Neuronal stem cell (in vitro differentiated cells): ENCODE measurements around the gene MRPL12.
A peak's percentile ranks its signal among the peaks of the same experiment; 100 is the strongest.

Source experiments
- DNase-seq: peaks from one replicate; pipeline ENCODE4 v3.0.0-alpha.2; 2013; ENCODE audit warnings: low spot score
- H2AFZ ChIP-seq: one replicate; pipeline ENCODE4 v1.6.1; 2013; ENCODE audit warnings: mild to moderate bottlenecking, low read length, inconsistent platforms
- H2AK5ac ChIP-seq: 2 replicates; pipeline ENCODE4 v1.6.1; 2013; ENCODE audit warnings: low read depth, mild to moderate bottlenecking, inconsistent platforms, low read length, moderate library complexity, mixed read lengths
- H2BK120ac ChIP-seq: 2 replicates; pipeline ENCODE4 v1.6.1; 2013; ENCODE audit warnings: low read depth, mild to moderate bottlenecking, inconsistent platforms, low read length, moderate library complexity, mixed read lengths
- H2BK12ac ChIP-seq: one replicate; pipeline ENCODE4 v1.6.1; 2013; ENCODE audit warnings: low read length, inconsistent platforms
- H2BK15ac ChIP-seq: 2 replicates; pipeline ENCODE4 v1.6.1; 2013; ENCODE audit warnings: mild to moderate bottlenecking, low read length, inconsistent platforms, mixed read lengths
- H2BK5ac ChIP-seq: one replicate; pipeline ENCODE4 v1.6.1; 2013; ENCODE audit warnings: inconsistent platforms, mild to moderate bottlenecking, low read length, moderate library complexity
- H3K14ac ChIP-seq: one replicate; pipeline ENCODE4 v1.6.1; 2013; ENCODE audit warnings: low read length, inconsistent platforms
- H3K18ac ChIP-seq: 2 replicates; pipeline ENCODE4 v1.6.1; 2013; ENCODE audit warnings: low read length, inconsistent platforms
- H3K23ac ChIP-seq: 2 replicates; pipeline ENCODE4 v1.6.1; 2013; ENCODE audit warnings: low read depth, mild to moderate bottlenecking, mixed read lengths, low read length, inconsistent platforms; ENCODE audit not compliant: poor library complexity
- H3K27ac ChIP-seq: replicated peaks from 3 replicates; pipeline ENCODE4 v1.5.1; 2013; ENCODE audit warnings: low read length, inconsistent platforms
- H3K27me3 ChIP-seq, 3 experiments: 2 replicates each; pipeline ENCODE4 v1.6.1; 2013; ENCODE audit warnings: low read length in 3 of 3, mild to moderate bottlenecking in 2 of 3, inconsistent platforms in 1 of 3, low read depth in 1 of 3, mixed read lengths in 1 of 3, moderate library complexity in 1 of 3; ENCODE audit not compliant: control insufficient read depth in 3 of 3, insufficient read depth in 3 of 3
- H3K36me3 ChIP-seq, 2 donors: replicated peaks in 1 of 2; 2 replicates each; pipeline ENCODE4 v1.6.1; 2013; ENCODE audit warnings: low read length in 2 of 2; ENCODE audit not compliant: control insufficient read depth in 2 of 2, insufficient read depth in 2 of 2
- H3K4ac ChIP-seq: 2 replicates; pipeline ENCODE4 v1.6.1; 2013; ENCODE audit warnings: inconsistent platforms, mild to moderate bottlenecking, low read length, moderate library complexity
- H3K4me1 ChIP-seq, 2 donors: 1 replicate in 1 of 2; 2 replicates in 1 of 2; pipeline ENCODE4 v1.6.1; 2013; ENCODE audit warnings: low read length in 2 of 2, low read depth in 1 of 2; ENCODE audit not compliant: control insufficient read depth in 2 of 2, insufficient read depth in 1 of 2
- H3K4me2 ChIP-seq: one replicate; pipeline ENCODE4 v1.6.1; 2013; ENCODE audit warnings: mild to moderate bottlenecking, low read length, inconsistent platforms; ENCODE audit not compliant: insufficient read depth, poor library complexity, severe bottlenecking
- H3K4me3 ChIP-seq, 2 donors: 2 replicates each; pipeline ENCODE4 v1.5.1; 2013; ENCODE audit warnings: low read length in 2 of 2, mild to moderate bottlenecking in 2 of 2, inconsistent platforms in 1 of 2, moderate library complexity in 1 of 2
- H3K79me1 ChIP-seq: one replicate; pipeline ENCODE4 v1.6.1; 2013; ENCODE audit warnings: low read depth, mild to moderate bottlenecking, inconsistent platforms, low read length, moderate library complexity
- H3K9ac ChIP-seq: one replicate; pipeline ENCODE4 v1.6.1; 2013; ENCODE audit warnings: mild to moderate bottlenecking, low read depth, low read length, inconsistent platforms; ENCODE audit not compliant: poor library complexity
- H3K9me3 ChIP-seq, 2 donors: replicated peaks in 1 of 2; 2 replicates each; pipeline versions ENCODE3 to v1.6.1; 2013; ENCODE audit warnings: low read length in 2 of 2, mild to moderate bottlenecking in 2 of 2, inconsistent platforms in 1 of 2, low read depth in 1 of 2, mixed read lengths in 1 of 2, moderate library complexity in 1 of 2; ENCODE audit not compliant: control insufficient read depth in 2 of 2, insufficient read depth in 1 of 2
- H4K8ac ChIP-seq: one replicate; pipeline ENCODE4 v1.6.1; 2013; ENCODE audit warnings: low read depth, mild to moderate bottlenecking, inconsistent platforms, low read length, moderate library complexity
- H4K91ac ChIP-seq: one replicate; pipeline ENCODE4 v1.6.1; 2013; ENCODE audit warnings: low read length, low read depth, mild to moderate bottlenecking, inconsistent platforms; ENCODE audit not compliant: poor library complexity
- WGBS, 2 donors: extraction: QIAGEN DNeasy Blood & Tissue Kit; methylation state at CpG; one replicate each; pipeline ENCODE4 v1.1.7; 2013; ENCODE audit warnings: missing lambda C conversion rate in 2 of 2, mixed read lengths in 1 of 2; ENCODE audit not compliant: insufficient read length in 2 of 2, insufficient replicate concordance in 1 of 2; ENCODE audit errors: extremely low coverage in 2 of 2; 5-methylcytosine and 5-hydroxymethylcytosine counted together

Gene MRPL12

GRCh38 chr17:81713556-81714411, 10.6 kb downstream of the MRPL12 start:
- Histone ChIP-seq H3K9me3 (no peaks in the 10 kb centered on the region), H3K36me3 (peaks cover 10 to 28% of the 10 kb centered on the region in 2 donors), H3K18ac (no peak overlapping the region), H4K8ac (no peak overlapping the region), H3K27ac (peak overlapping the region; percentile 27), H2BK12ac (peak overlapping the region; percentile 73), H3K4ac (no peak overlapping the region), H3K14ac (peak overlapping the region; percentile 97), H3K4me2 (peak overlapping the region; percentile 98), H2BK5ac (peak overlapping the region; percentile 54), H2BK15ac (peak overlapping the region; percentile 58), H2AK5ac (peak overlapping the region; percentile 43), H2BK120ac (no peak overlapping the region), H3K9ac (peak overlapping the region; percentile 84), H3K4me3 (peak overlapping the region; percentile 34 to 81), H3K4me1 (peaks cover 21 to 26% of the 10 kb centered on the region in 2 donors), H3K79me1 (peaks cover 26% of the 10 kb centered on the region), H4K91ac (no peak overlapping the region), H2AFZ (no peak overlapping the region), H3K27me3 (peaks cover 0 to 14% (median 0%) of the 10 kb centered on the region in 3 experiments), H3K23ac (peak overlapping the region; percentile 91)
- no peak for DNase-seq
- WGBS, 2 donors, result no CpG with 5 or more reads among the region's 36 CpGs

GRCh38 chr17:81714412-81715106, 11.4 kb downstream of the MRPL12 start:
- Histone ChIP-seq H4K8ac (no peak overlapping the region), H2AFZ (no peak overlapping the region), H3K79me1 (peaks cover 26% of the 10 kb centered on the region), H2BK120ac (no peak overlapping the region), H3K9me3 (no peaks in the 10 kb centered on the region), H3K4me1 (peaks cover 21 to 26% of the 10 kb centered on the region in 2 donors), H3K36me3 (peaks cover 10 to 31% of the 10 kb centered on the region in 2 donors), H3K9ac (peak overlapping the region; percentile 84), H3K23ac (peak overlapping the region; percentile 91), H3K27me3 (peaks cover 0 to 14% (median 0%) of the 10 kb centered on the region in 3 experiments), H2BK12ac (peak overlapping the region; percentile 75), H4K91ac (no peak overlapping the region), H2AK5ac (peak overlapping the region; percentile 19), H3K18ac (no peak overlapping the region), H3K4ac (no peak overlapping the region), H2BK5ac (peak overlapping the region; percentile 54), H3K4me2 (no peak overlapping the region), H2BK15ac (no peak overlapping the region), H3K14ac (peak overlapping the region; percentile 71), H3K4me3 (peak overlapping the region in 1 of 2 donors; percentile 81), H3K27ac (no peak overlapping the region)
- DNase-seq, result no peak
- no CpG with 5 or more reads among the region's 39 CpGs for WGBS, 2 donors

GRCh38 chr17:81715107-81715871, 12.1 kb downstream of the MRPL12 start:
- Histone ChIP-seq H3K27me3 (peaks cover 0 to 11% (median 0%) of the 10 kb centered on the region in 3 experiments), H4K8ac (no peak overlapping the region), H3K9me3 (no peaks in the 10 kb centered on the region), H3K18ac (no peak overlapping the region), H3K14ac (no peak overlapping the region), H3K36me3 (peaks cover 10 to 37% of the 10 kb centered on the region in 2 donors), H3K79me1 (peaks cover 26% of the 10 kb centered on the region), H3K4me1 (peaks cover 21 to 25% of the 10 kb centered on the region in 2 donors), H2AFZ (no peak overlapping the region), H2AK5ac (peak overlapping the region; percentile 19), H3K27ac (no peak overlapping the region), H2BK12ac (peak overlapping the region; percentile 75), H3K23ac (no peak overlapping the region), H3K4me2 (no peak overlapping the region), H3K9ac (no peak overlapping the region), H4K91ac (no peak overlapping the region), H2BK120ac (no peak overlapping the region), H2BK15ac (no peak overlapping the region), H2BK5ac (no peak overlapping the region), H3K4me3 (no peak overlapping the region), H3K4ac (no peak overlapping the region)
- DNase-seq, result no peak
- no CpG with 5 or more reads among the region's 32 CpGs for WGBS, 2 donors
